ENCODE results near the gene OR6J1. TPM values are rescaled to one million over a fixed set of nuclear protein-coding genes. Genes with fewer than 3 reads are reported as not detected.

OR6J1 gene
- total RNA-seq, 1 donor from 2014 or later: not detected

DNA sequence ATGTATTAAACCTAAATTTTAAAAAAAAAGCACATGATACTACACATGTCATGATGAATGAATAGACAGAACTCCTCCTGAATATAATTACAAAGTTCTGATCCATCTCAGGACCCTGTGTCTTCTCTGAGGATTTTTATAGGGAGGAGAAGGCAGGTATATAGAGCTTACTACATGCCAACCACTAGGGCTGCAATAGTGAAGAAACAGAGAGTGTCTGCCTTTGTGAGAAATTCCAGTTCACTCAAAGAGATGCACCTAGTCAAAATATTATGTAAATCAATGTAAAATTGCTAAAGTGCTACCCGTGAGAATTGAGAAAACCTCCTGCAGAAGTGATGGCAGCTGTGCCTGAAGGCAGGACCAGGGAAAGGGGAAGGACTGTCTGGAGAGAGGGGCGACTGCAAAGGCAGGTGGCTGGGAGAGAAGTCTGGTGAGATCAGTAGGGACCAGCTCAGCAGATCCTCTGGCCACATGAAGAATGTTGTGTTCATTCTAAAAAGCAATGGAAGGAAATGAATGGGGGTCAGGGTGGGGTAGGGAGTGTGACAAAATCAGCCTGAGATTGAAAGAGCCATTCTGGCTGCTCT lies 31.0 kb downstream of the OR6J1 start:
- H3K4me1 ChIP-seq: peaks cover 15% of the 10 kb centered on the region
- H3K36me3 ChIP-seq: peaks cover 0 to 37% of the 10 kb centered on the region in 2 donors
- no peak overlapping the region for H3K27ac ChIP-seq
- intact Hi-C loops (cut with DNase I): no loop called here
- TF ChIP-seq POLR2A (IDR thresholded peaks at IDR 0.05) (no peak), POLR2AphosphoS5 (IDR thresholded peaks at IDR 0.05; ENCODE audit: insufficient read depth in 1 of 2, low read depth in 1 of 2) (no peak)
- TF ChIP-seq, protein P1, sequence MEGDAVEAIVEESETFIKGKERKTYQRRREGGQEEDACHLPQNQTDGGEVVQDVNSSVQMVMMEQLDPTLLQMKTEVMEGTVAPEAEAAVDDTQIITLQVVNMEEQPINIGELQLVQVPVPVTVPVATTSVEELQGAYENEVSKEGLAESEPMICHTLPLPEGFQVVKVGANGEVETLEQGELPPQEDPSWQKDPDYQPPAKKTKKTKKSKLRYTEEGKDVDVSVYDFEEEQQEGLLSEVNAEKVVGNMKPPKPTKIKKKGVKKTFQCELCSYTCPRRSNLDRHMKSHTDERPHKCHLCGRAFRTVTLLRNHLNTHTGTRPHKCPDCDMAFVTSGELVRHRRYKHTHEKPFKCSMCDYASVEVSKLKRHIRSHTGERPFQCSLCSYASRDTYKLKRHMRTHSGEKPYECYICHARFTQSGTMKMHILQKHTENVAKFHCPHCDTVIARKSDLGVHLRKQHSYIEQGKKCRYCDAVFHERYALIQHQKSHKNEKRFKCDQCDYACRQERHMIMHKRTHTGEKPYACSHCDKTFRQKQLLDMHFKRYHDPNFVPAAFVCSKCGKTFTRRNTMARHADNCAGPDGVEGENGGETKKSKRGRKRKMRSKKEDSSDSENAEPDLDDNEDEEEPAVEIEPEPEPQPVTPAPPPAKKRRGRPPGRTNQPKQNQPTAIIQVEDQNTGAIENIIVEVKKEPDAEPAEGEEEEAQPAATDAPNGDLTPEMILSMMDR (IDR thresholded peaks at IDR 0.05): no peak
- H3K27me3 ChIP-seq: no peaks in the 10 kb centered on the region
- no peaks in the 10 kb centered on the region for H3K9me3 ChIP-seq
- no peak for DNase-seq (ENCODE audit: extremely low spot score in 2 of 2)
- no peak overlapping the region for H3K4me3 ChIP-seq

DNA sequence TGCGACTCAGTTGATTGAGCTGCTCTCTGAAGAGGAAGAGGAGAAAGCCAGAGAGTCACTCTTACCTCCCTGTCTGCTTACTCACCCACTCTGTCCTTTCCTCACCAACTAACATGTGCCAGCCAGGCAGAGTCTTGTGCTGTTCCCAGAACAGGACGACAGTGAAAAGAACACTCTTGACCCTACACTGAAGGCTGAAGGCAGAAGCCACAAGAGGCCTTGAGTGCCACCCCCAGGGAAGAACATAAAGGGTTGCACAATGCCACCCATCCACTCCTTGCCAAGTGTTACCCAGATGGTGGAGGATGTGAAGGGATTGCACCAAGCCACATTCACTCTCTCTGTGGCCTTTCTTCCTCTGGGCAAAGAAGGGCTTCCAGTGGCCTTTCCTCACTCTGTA lies 33.2 kb downstream of the OR6J1 start:
- Histone ChIP-seq H3K9me3 (no peaks in the 10 kb centered on the region), H3K4me3 (no peak overlapping the region), H3K36me3 (peaks cover 0 to 60% of the 10 kb centered on the region in 2 donors), H3K27me3 (no peaks in the 10 kb centered on the region), H3K27ac (no peak overlapping the region), H3K4me1 (peaks cover 15% of the 10 kb centered on the region)
- intact Hi-C loops (cut with DNase I): no loop called here
- TF ChIP-seq, protein P1 (IDR thresholded peaks at IDR 0.05): no peak
- TF ChIP-seq POLR2AphosphoS5 (IDR thresholded peaks at IDR 0.05; ENCODE audit: insufficient read depth in 1 of 2, low read depth in 1 of 2) (no peak), POLR2A (IDR thresholded peaks at IDR 0.05) (no peak)
- DNase-seq (ENCODE audit: extremely low spot score in 2 of 2): no peak

DNA sequence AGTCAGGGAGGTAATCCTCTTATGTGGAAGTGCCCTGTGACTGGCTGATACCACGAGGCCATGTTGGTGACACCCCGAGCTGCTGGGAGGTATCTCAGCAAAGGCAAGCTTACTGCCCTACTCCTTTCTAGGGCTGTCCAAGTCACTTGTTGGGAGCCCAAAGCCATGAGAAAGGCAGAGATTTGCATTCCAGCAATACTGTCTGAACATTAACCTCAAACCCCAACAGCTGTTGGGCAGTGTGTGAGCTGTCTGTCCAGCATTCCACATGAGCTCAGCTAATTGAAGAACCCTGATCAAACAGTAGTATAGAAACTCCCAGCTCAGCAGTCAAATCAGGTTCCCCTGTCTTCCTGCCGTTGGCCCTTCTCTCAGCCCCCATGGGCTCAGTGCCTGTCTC lies 36.9 kb downstream of the OR6J1 start:
- intact Hi-C loops (cut with DNase I): no loop called here
- H3K4me3 ChIP-seq: no peak overlapping the region
- DNase-seq (ENCODE audit: extremely low spot score in 2 of 2): no peak
- no peak overlapping the region for H3K27ac ChIP-seq
- H3K9me3 ChIP-seq: no peaks in the 10 kb centered on the region
- peaks cover 4 to 96% of the 10 kb centered on the region in 2 donors for H3K36me3 ChIP-seq
- no peaks in the 10 kb centered on the region for H3K27me3 ChIP-seq
- H3K4me1 ChIP-seq: no peaks in the 10 kb centered on the region
- TF ChIP-seq POLR2A (IDR thresholded peaks at IDR 0.05) (no peak), POLR2AphosphoS5 (IDR thresholded peaks at IDR 0.05; ENCODE audit: insufficient read depth in 1 of 2, low read depth in 1 of 2) (no peak)
- TF ChIP-seq, protein P1 (IDR thresholded peaks at IDR 0.05): no peak

DNA sequence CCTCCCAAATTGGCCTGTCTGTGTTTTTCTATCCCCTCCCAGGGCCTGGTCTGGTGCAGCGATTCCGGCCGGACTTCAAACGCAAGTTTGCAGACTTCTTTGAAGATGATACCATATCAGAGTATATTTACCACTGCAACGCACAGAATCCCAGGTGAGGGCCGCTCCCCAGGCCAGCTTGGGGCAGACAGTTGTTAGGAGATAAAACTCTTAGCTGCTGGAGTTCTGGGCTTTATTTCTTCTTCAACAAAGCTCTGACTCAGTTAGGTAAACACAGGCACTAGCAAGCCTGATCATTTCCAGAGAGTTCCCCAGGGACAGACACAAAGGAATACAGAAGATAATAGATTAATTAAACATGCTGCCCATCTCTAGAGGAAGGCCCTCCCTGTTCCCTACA lies 37.8 kb downstream of the OR6J1 start:
- TF ChIP-seq, protein P1 (IDR thresholded peaks at IDR 0.05): no peak
- no peak for TF ChIP-seq POLR2A (IDR thresholded peaks at IDR 0.05)
- no peak for TF ChIP-seq POLR2AphosphoS5 (IDR thresholded peaks at IDR 0.05; ENCODE audit: insufficient read depth in 1 of 2, low read depth in 1 of 2)
- H3K4me3 ChIP-seq: no peak overlapping the region
- no peak overlapping the region for H3K27ac ChIP-seq
- no peak for DNase-seq (ENCODE audit: extremely low spot score in 2 of 2)
- intact Hi-C loops (cut with DNase I): no loop called here
- no peaks in the 10 kb centered on the region for H3K9me3 ChIP-seq
- no peaks in the 10 kb centered on the region for H3K27me3 ChIP-seq
- H3K36me3 ChIP-seq: peaks cover 4 to 96% of the 10 kb centered on the region in 2 donors
- H3K4me1 ChIP-seq: peaks cover 1% of the 10 kb centered on the region

DNA sequence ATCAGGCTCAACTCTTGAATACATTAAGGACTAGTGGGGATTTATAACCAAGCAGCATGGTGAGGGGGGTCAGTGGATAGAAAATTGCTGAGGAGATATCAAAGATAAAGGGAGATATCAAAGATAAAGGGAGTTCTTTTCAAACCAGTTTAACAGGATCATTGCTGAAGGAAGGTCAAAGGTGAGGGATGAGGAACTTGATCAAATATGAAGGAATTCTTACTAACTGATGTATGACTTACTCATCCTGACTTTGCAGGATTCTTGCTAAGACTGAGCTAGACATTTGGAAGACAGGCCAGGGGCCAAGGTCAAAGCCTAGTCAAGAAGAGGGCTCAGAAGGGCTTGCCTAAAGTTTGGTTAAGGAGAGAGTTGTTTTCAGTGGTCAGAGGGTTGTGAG lies 41.3 kb downstream of the OR6J1 start:
- intact Hi-C loops (cut with DNase I): no loop called here
- Histone ChIP-seq H3K27ac (no peak overlapping the region), H3K36me3 (peaks cover 4 to 62% of the 10 kb centered on the region in 2 donors)

More for the DNA sequence above, 41.3 kb downstream of the OR6J1 start:
- H3K4me3 ChIP-seq: no peak overlapping the region
- no peaks in the 10 kb centered on the region for H3K9me3 ChIP-seq
- TF ChIP-seq POLR2A (IDR thresholded peaks at IDR 0.05) (no peak), POLR2AphosphoS5 (IDR thresholded peaks at IDR 0.05; ENCODE audit: insufficient read depth in 1 of 2, low read depth in 1 of 2) (no peak)
- TF ChIP-seq, protein P1 (IDR thresholded peaks at IDR 0.05): no peak
- H3K27me3 ChIP-seq: no peaks in the 10 kb centered on the region
- peaks cover 27% of the 10 kb centered on the region for H3K4me1 ChIP-seq
- no peak for DNase-seq (ENCODE audit: extremely low spot score in 2 of 2)

Data from vagina (tissue), 2 donors.